ENCODE measurements around the gene MEF2B.

DNA sequence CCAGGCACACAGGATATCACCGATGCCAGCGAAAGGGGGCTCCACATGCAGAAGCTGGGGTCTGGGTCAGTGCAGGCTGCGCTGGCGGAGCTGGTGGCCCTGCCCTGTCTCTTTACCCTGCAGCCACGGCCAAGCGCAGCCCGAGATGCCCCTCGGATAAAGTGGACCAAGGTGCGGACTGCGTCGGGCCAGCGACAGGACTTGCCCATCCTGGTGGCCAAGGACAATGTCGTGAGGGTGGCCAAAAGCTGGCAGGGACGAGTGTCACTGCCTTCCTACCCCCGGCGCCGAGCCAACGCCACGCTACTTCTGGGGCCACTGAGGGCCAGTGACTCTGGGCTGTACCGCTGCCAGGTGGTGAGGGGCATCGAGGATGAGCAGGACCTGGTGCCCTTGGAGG, 48.8 kb upstream of the MEF2B start:
- TF ChIP-seq POLR2AphosphoS5 (IDR thresholded peaks at IDR 0.05) (no peak), CTCF (IDR thresholded peaks at IDR 0.05) (no peak)

Data from gastroesophageal sphincter (tissue), 3 donors.